HG02798 (cell line): ENCODE data around the gene TRIM47.

Source experiments
- ATAC-seq: cut with Tn5 transposase; IDR thresholded peaks from one replicate; pipeline ENCODE4 v1.9.1; 2021; ENCODE audit warnings: mild to moderate bottlenecking; ENCODE audit not compliant: unreplicated experiment, poor library complexity

The TRIM47 gene

GRCh38 chr17:75909051-75909811 lies 30.9 kb upstream of the TRIM47 start:
- no peak for ATAC-seq

- no peak for ATAC-seq
Observed at GRCh38 chr17:75908201-75908600, 29.8 kb upstream of the TRIM47 start.

GRCh38 chr17:75906143-75906884 lies 27.9 kb upstream of the TRIM47 start:
- ATAC-seq: no peak

GRCh38 chr17:75904749-75905521 lies 26.6 kb upstream of the TRIM47 start, which contains the start of gene MRPL38:
Gene MRPL38, minus strand, starts transcription at chr17:75904884. Its CDS starts 9 bp downstream, at chr17:75904875.
- peak; percentile 96 for ATAC-seq

- no peak for ATAC-seq
Observed at GRCh38 chr17:75902406-75902805, 24.0 kb upstream of the TRIM47 start.

- no peak for ATAC-seq
Observed at GRCh38 chr17:75901727-75902126, 23.3 kb upstream of the TRIM47 start.

- ATAC-seq: no peak
Observed at GRCh38 chr17:75900691-75901533, 22.5 kb upstream of the TRIM47 start.

- ATAC-seq: no peak
Observed at GRCh38 chr17:75899767-75900468, 21.5 kb upstream of the TRIM47 start.

- ATAC-seq: no peak
Observed at GRCh38 chr17:75899353-75899752, 21.0 kb upstream of the TRIM47 start.

- ATAC-seq: no peak
Observed at GRCh38 chr17:75898791-75899190, 20.4 kb upstream of the TRIM47 start.

- no peak for ATAC-seq
Observed at GRCh38 chr17:75898065-75898464, 19.7 kb upstream of the TRIM47 start.

GRCh38 chr17:75897160-75898019 lies 19.0 kb upstream of the TRIM47 start:
- ATAC-seq: no peak

- peak; percentile 67 for ATAC-seq
Observed at GRCh38 chr17:75896415-75897159, 18.2 kb upstream of the TRIM47 start, which contains the start of gene TRIM65. Gene TRIM65, minus strand, starts transcription at chr17:75896951. Its CDS starts 14 bp downstream, at chr17:75896937.

- no peak for ATAC-seq
Observed at GRCh38 chr17:75895370-75896155, 17.2 kb upstream of the TRIM47 start.

GRCh38 chr17:75894049-75894733 lies 15.8 kb upstream of the TRIM47 start:
- ATAC-seq: no peak

GRCh38 chr17:75893305-75894048 lies 15.1 kb upstream of the TRIM47 start:
- ATAC-seq: no peak
